ENCODE results near the gene MDFIC. TPM values are rescaled to one million over a fixed set of nuclear protein-coding genes. Genes with fewer than 3 reads are reported as not detected.

Gene MDFIC
- total RNA-seq, 3 donors from 2014 or later: 10.4 to 29.5 (median 13.0) TPM

GRCh38 chr7:115040057-115040456, 118.2 kb downstream of the MDFIC start:
- no peaks in the 10 kb centered on the region for H3K4me1 ChIP-seq (ENCODE audit: low read depth)
- H3K4me3 ChIP-seq: no peak overlapping the region
- H3K36me3 ChIP-seq (ENCODE audit: low read depth): no peaks in the 10 kb centered on the region
- no peak for ATAC-seq
- TF ChIP-seq, protein P1, sequence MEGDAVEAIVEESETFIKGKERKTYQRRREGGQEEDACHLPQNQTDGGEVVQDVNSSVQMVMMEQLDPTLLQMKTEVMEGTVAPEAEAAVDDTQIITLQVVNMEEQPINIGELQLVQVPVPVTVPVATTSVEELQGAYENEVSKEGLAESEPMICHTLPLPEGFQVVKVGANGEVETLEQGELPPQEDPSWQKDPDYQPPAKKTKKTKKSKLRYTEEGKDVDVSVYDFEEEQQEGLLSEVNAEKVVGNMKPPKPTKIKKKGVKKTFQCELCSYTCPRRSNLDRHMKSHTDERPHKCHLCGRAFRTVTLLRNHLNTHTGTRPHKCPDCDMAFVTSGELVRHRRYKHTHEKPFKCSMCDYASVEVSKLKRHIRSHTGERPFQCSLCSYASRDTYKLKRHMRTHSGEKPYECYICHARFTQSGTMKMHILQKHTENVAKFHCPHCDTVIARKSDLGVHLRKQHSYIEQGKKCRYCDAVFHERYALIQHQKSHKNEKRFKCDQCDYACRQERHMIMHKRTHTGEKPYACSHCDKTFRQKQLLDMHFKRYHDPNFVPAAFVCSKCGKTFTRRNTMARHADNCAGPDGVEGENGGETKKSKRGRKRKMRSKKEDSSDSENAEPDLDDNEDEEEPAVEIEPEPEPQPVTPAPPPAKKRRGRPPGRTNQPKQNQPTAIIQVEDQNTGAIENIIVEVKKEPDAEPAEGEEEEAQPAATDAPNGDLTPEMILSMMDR (IDR thresholded peaks at IDR 0.05): no peak
- no peak for DNase-seq
- no peaks in the 10 kb centered on the region for H3K9me3 ChIP-seq
- intact Hi-C loops (cut with DNase I, micrococcal nuclease): no loop called here

- TF ChIP-seq, protein P1 (IDR thresholded peaks at IDR 0.05): no peak
- H3K4me1 ChIP-seq (ENCODE audit: low read depth): no peaks in the 10 kb centered on the region
- no peaks in the 10 kb centered on the region for H3K9me3 ChIP-seq
- ATAC-seq (no peak), DNase-seq (no peak)
- no peak overlapping the region for H3K4me3 ChIP-seq
- intact Hi-C loops (cut with DNase I, micrococcal nuclease): no loop called here
- no peaks in the 10 kb centered on the region for H3K36me3 ChIP-seq (ENCODE audit: low read depth)
These were observed 118.6 kb downstream of the MDFIC start for GRCh38 chr7:115040495-115040894.

- no peak for ATAC-seq
- no peaks in the 10 kb centered on the region for H3K9me3 ChIP-seq
- no peak for DNase-seq
- intact Hi-C loops (cut with DNase I, micrococcal nuclease): no loop called here
- TF ChIP-seq, protein P1 (IDR thresholded peaks at IDR 0.05): no peak
- no peaks in the 10 kb centered on the region for H3K36me3 ChIP-seq (ENCODE audit: low read depth)
- H3K4me1 ChIP-seq (ENCODE audit: low read depth): no peaks in the 10 kb centered on the region
- no peak overlapping the region for H3K4me3 ChIP-seq
These were observed 120.7 kb downstream of the MDFIC start for GRCh38 chr7:115042596-115042995.

DNA sequence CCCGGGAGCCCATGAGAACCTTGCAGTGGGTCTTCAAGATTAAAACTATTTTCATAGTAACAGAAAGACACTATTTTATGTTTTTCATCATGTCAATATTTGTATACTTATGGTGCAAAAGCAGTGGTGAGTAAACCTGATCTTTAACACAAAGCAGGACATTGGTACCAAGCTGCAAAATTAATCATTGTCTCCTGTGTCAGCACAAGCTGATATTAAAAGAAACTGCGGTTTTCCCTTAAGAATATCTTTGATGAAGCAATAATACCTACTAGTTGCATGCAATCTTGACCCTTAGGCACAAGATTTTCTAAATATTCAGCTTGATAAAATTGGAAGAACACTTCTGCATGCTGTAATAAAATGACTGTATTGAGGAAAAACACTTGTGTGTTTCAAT, 121.7 kb downstream of the MDFIC start:
- no peaks in the 10 kb centered on the region for H3K9me3 ChIP-seq
- TF ChIP-seq, protein P1 (IDR thresholded peaks at IDR 0.05): no peak
- ATAC-seq: no peak
- intact Hi-C loops (cut with DNase I, micrococcal nuclease): no loop called here
- no peak for DNase-seq
- H3K4me1 ChIP-seq (ENCODE audit: low read depth): no peaks in the 10 kb centered on the region
- H3K4me3 ChIP-seq: no peak overlapping the region
- no peaks in the 10 kb centered on the region for H3K36me3 ChIP-seq (ENCODE audit: low read depth)

- DNase-seq (no peak), ATAC-seq (no peak)
- no peaks in the 10 kb centered on the region for H3K36me3 ChIP-seq (ENCODE audit: low read depth)
- no peaks in the 10 kb centered on the region for H3K4me1 ChIP-seq (ENCODE audit: low read depth)
- TF ChIP-seq, protein P1 (IDR thresholded peaks at IDR 0.05): no peak
- H3K4me3 ChIP-seq: no peak overlapping the region
- no peaks in the 10 kb centered on the region for H3K9me3 ChIP-seq
- intact Hi-C loops (cut with DNase I, micrococcal nuclease): no loop called here
These were observed 122.3 kb downstream of the MDFIC start for GRCh38 chr7:115044224-115044623.
